GM18505 (cell line): ENCODE data around the gene RMND5A.
"Not testable (repeated sequence)": the region's sequence is repeated elsewhere in the genome, so short reads cannot be mapped to it uniquely, and the experiment has no call there.

Source experiments
- ATAC-seq: cut with Tn5 transposase; IDR thresholded peaks from one replicate; pipeline ENCODE4 v1.9.1; 2021; ENCODE audit not compliant: unreplicated experiment
- POLR2A ChIP-seq: IDR thresholded peaks from 4 replicates; pipeline ENCODE4 v1.6.1; 2011; ENCODE audit warnings: borderline replicate concordance; ENCODE audit not compliant: insufficient read depth, insufficient read length; ENCODE audit errors: extremely low read depth

Gene RMND5A

DNA sequence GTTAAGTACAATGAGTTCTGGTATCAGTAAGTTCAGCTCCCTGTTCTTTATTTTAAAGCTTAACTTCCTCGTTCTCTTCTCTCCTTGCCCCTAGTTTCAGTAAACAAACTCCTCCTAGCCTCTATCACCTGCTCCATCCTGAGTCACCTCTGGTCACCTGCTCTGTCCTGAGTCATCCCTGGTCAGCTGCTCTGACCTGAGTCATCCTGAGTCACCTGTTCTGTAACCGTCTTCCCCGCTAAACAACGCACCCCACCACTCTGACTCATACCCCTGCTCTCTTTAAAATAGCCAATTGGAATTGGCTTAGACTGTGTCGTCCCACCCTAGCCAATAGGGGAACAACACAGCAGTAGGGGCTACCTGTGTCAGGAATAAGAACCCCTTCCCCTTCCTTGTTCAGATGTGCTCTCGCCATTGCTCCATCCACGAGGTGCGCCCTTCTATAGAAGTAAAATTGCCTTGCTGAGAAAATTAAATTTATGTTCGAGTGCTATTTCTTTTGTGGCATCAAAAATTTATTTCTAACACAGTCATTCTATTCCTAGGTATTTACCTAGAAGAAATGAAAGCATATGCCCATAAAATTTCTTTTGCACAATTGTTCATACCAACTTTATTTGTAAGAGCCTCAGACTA lies 24.9 kb upstream of the RMND5A start:
- TF ChIP-seq POLR2A: no peak
- ATAC-seq: no peak

GRCh38 chr2:86697551-86698104 lies 22.5 kb upstream of the RMND5A start:
- TF ChIP-seq POLR2A: no peak
- ATAC-seq: no peak

- no peak for ATAC-seq
- no peak for TF ChIP-seq POLR2A
Measured at GRCh38 chr2:86700690-86701089, 19.4 kb upstream of the RMND5A start.

GRCh38 chr2:86703704-86704361 lies 16.3 kb upstream of the RMND5A start:
- TF ChIP-seq POLR2A: no peak
- no peak for ATAC-seq

- no peak for TF ChIP-seq POLR2A
- ATAC-seq: no peak
Measured at GRCh38 chr2:86704459-86704971, 15.6 kb upstream of the RMND5A start.

GRCh38 chr2:86706220-86706619 lies 13.9 kb upstream of the RMND5A start:
- no peak for ATAC-seq
- TF ChIP-seq POLR2A: no peak

DNA sequence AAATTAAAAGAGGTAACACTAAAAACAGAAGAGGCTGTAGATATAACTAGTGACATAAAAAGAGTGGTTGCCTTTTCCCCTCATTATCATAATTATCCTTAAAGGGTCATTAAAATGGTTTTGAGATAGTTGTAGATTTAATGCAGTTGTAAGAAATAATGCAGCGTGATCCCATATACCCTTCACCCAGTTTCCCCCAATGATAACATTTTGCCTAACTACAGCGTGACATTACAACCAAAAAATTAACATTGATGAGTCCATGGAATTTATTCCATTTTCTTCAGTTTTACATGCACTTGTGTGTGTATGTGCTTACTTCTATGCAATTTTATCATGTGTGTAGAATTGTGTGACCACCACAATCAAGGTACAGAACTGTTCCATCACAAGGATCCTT lies 13.2 kb upstream of the RMND5A start:
- no peak for ATAC-seq
- no peak for TF ChIP-seq POLR2A

DNA sequence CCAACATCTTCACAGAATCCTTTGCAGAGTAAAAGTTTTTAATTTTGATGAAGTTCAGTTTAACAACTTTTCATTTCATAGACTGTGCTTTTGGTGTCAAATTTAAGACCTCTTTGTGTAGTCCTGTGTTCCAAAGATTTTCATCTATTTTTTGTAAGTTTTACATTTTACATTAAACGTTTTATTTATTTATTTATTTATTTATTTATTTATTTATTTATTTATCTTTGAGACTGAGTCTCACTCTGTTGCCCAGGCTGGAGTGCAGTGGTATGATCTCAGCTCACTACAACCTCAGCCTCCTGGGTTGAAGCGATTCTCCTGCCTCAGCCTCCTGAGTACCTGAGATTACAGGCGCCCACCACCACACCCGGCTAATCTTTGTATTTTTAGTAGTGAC lies 12.0 kb upstream of the RMND5A start:
- ATAC-seq: not testable (repeated sequence)

GRCh38 chr2:86714579-86715173 lies 5.4 kb upstream of the RMND5A start:
- ATAC-seq: not testable (repeated sequence)

DNA sequence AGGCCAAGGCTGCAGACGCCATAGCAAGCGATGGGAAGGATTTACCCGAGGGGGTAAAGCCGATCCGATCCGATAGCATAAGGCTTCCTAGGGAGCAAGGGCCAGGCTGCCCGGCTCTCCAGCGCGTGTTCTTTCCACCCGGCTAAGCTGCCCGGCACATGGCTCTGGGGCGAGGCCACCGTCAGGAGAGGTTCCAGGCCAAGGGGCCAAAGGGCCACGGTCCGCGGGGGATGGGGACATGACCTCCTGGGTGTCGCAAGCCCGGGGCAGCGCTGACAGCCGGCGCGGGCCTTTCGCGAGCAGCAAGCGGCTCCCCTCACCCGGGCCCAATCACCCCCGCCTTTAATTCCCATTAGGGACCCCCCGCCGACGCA lies 841 bp upstream of the RMND5A start:
- not testable (repeated sequence) for ATAC-seq

DNA sequence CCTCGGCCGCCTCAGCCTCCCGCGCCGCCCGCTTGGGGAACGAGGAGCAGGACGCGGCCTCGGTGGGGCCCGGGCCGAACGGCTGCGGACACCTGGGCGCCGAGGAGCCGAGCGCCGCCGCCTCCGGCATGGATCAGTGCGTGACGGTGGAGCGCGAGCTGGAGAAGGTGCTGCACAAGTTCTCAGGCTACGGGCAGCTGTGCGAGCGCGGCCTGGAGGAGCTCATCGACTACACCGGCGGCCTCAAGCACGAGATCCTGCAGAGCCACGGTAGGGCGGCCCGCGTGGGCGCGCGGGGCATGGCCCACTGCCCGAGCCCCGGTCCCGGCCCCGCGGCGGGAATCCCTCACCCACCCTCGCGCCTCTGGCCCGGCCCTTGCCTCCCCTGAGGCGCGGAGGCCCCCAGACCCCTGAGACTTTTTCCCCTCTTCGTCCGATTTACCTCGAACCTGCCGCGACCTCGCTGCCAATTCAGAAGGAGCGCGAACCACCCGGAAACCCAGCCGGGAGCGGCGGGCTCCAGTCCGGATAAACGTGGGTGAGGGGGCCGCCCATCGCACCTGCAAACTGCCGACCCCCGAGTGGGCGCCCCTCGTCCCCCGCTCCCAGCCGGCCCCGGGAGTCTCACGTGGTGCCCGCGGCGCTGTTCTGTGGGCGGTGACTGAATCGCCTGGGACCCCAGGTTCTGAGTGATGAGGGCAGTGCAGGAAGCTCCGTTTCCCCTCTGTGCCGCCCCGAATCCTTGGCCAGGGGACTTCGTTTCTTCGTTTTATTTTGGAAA lies 639 bp downstream of the RMND5A start:
- peak; percentile 22 for ATAC-seq

DNA sequence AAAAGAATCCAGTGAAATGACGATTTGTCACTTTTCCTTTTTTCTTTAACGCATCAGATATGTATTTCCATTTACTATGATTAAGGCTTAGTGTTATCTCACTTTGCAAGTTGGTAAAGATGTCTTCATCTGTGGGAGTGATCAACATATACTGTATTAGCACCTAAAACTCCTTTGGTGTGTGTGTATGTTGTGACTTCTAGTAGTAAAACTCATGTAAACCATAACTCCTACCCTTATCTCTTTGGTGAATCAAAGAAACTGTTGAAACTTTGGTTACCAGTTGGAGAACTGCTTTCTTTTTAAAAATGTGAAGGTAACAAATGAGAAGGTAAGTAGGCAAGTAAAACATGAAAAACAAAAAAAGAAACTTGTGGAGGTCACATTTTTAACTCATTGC lies 5.6 kb downstream of the RMND5A start:
- ATAC-seq: not testable (repeated sequence)

DNA sequence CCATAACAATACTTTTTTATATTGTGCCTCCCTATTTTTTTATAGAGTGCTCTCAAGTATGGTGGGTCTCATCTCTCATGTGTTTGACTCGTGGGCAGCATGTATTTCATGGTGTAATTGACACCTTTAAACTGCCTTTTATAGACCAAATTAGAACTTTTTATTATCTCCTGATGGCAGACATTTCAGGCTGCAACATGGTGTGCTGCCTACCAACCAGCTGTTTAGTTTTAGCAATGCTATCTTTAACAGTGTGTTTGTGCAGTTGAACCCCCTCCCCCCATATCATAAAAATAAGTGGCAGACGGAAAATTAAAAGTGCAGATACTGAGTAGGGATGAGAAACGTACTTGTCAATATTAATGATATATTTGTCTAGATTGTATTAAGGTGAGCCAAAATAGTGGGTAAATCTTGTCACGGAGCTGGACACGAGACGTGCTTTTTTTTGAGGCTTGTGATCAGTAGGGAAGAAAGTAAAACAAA lies 12.0 kb downstream of the RMND5A start:
- not testable (repeated sequence) for ATAC-seq

GRCh38 chr2:86732837-86733236 lies 12.7 kb downstream of the RMND5A start:
- ATAC-seq: not testable (repeated sequence)

DNA sequence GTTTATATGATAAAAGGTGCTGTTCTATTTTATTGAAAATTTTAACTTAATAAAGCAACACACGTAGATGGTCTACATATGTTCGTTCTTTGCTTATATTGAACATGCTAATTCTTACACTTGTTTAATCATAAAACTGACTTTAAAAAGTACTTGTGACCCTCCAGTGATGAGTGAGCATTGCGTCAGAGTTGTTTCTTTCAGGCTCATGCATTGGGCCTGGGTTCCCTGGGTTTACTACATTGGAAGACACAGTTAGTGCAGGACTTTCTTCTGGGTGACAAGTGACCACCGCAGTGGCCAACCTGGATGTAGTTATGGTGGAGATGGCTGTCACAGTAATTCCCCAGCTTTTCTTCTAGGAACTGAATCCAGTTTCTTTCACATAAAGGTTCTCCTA lies 13.4 kb downstream of the RMND5A start:
- not testable (repeated sequence) for ATAC-seq

DNA sequence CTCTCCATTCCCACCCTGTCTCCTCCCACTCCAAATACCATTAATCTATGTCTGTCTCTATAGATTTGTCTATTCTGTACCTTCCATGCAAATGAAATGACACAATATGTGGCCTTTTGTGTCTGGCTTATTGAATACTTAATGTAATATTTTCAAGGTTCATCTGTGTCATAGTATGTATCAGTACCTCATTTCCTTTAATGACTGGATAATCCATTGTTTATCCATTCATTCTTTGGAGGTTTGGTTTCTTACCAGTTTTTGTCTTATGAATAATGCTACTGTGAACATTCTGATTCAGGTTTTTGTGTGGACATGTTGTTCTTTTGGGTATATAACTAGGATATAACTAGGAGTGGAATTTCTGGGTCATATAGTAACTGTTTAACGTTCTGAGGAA lies 14.8 kb downstream of the RMND5A start:
- ATAC-seq: not testable (repeated sequence)

- not testable (repeated sequence) for ATAC-seq
Measured at GRCh38 chr2:86739485-86739884, 19.4 kb downstream of the RMND5A start.

- not testable (repeated sequence) for ATAC-seq
Measured at GRCh38 chr2:86739889-86740288, 19.8 kb downstream of the RMND5A start.

DNA sequence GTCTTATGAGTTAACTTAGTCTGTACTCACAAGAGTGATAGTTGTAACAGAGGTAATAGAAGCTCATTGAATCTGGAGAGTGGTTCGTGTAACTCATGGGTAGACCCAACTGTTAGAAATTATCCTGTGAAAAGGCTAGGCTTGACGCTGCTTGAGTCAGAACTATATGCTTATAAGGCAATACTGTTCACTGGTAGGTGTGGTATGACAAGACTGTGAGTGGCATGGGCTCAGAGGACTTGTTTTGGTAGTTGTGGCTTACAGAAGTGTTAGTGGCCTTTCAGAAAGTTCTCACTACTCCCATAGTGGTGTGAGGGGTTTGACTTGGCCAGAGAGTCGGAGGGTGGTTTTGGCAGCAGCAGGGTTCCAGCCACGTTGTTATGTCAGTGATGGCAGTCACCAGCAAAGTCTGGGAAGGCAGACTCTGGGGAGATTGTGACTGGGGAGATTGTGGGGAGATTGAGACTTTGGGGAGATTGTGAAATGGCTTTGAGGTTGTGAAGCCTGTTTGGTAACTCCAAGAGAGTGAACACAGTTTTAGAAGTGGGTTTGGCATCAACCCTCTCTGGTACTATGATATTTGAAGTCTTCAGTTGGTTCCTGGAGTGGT lies 21.9 kb downstream of the RMND5A start:
- ATAC-seq: not testable (repeated sequence)
